Measurements from ENCODE around the gene ZBTB1. TPM values are rescaled to one million over a fixed set of nuclear protein-coding genes. Genes with fewer than 3 reads are reported as not detected.
A peak's percentile ranks its signal among the peaks of the same experiment; 100 is the strongest.
"Not testable (repeated sequence)": the region's sequence is repeated elsewhere in the genome, so short reads cannot be mapped to it uniquely, and the experiment has no call there.

Gene ZBTB1
- polyA plus RNA-seq, 2 donors, result 9.5 to 14.4 TPM

- Histone ChIP-seq H3K36me3 (ENCODE audit: control insufficient read depth in 2 of 2, insufficient read depth in 2 of 2, low read length in 1 of 2) (no peaks in the 10 kb centered on the region), H3K4me1 (ENCODE audit: control insufficient read depth in 2 of 2, insufficient read depth in 2 of 2, low read length in 1 of 2) (peaks cover 0 to 5% of the 10 kb centered on the region in 2 donors), H3K9me3 (ENCODE audit: control insufficient read depth in 2 of 2, insufficient read depth in 1 of 2, low read depth in 1 of 2, low read length in 1 of 2) (no peaks in the 10 kb centered on the region), H3K27me3 (ENCODE audit: control insufficient read depth in 1 of 2, insufficient read depth in 2 of 2, low read length in 2 of 2) (no peaks in the 10 kb centered on the region), H3K27ac (ENCODE audit: low read depth in 2 of 2, low read length in 1 of 2) (no peak overlapping the region), H3K4me3 (ENCODE audit: low read depth in 1 of 2, low read length in 2 of 2) (no peak overlapping the region)
Measured at GRCh38 chr14:64562436-64562835, 57.9 kb downstream of the ZBTB1 start.

- Histone ChIP-seq H3K27me3 (ENCODE audit: control insufficient read depth in 1 of 2, insufficient read depth in 2 of 2, low read length in 2 of 2) (no peaks in the 10 kb centered on the region), H3K4me3 (ENCODE audit: low read depth in 1 of 2, low read length in 2 of 2) (no peak overlapping the region), H3K4me1 (ENCODE audit: control insufficient read depth in 2 of 2, insufficient read depth in 2 of 2, low read length in 1 of 2) (peaks cover 0 to 5% of the 10 kb centered on the region in 2 donors), H3K36me3 (ENCODE audit: control insufficient read depth in 2 of 2, insufficient read depth in 2 of 2, low read length in 1 of 2) (no peaks in the 10 kb centered on the region), H3K9me3 (ENCODE audit: control insufficient read depth in 2 of 2, insufficient read depth in 1 of 2, low read depth in 1 of 2, low read length in 1 of 2) (no peaks in the 10 kb centered on the region), H3K27ac (ENCODE audit: low read depth in 2 of 2, low read length in 1 of 2) (no peak overlapping the region)
- 79 to 84% methylated on average over 6 of the region's 6 CpGs for WGBS, 2 donors
Measured at GRCh38 chr14:64563696-64564095, 59.1 kb downstream of the ZBTB1 start.

- Histone ChIP-seq H3K27me3 (ENCODE audit: control insufficient read depth in 1 of 2, insufficient read depth in 2 of 2, low read length in 2 of 2) (no peaks in the 10 kb centered on the region), H3K4me1 (ENCODE audit: control insufficient read depth in 2 of 2, insufficient read depth in 2 of 2, low read length in 1 of 2) (peaks cover 0 to 4% of the 10 kb centered on the region in 2 donors), H3K9me3 (ENCODE audit: control insufficient read depth in 2 of 2, insufficient read depth in 1 of 2, low read depth in 1 of 2, low read length in 1 of 2) (no peaks in the 10 kb centered on the region), H3K27ac (ENCODE audit: low read depth in 2 of 2, low read length in 1 of 2) (peak overlapping the region in 1 of 2 donors; percentile 11), H3K36me3 (ENCODE audit: control insufficient read depth in 2 of 2, insufficient read depth in 2 of 2, low read length in 1 of 2) (no peaks in the 10 kb centered on the region), H3K4me3 (ENCODE audit: low read depth in 1 of 2, low read length in 2 of 2) (no peak overlapping the region)
- WGBS, 2 donors, result 78 to 79% methylated on average over 5 of the region's 5 CpGs
Measured at GRCh38 chr14:64566651-64567122, 62.1 kb downstream of the ZBTB1 start.

GRCh38 chr14:64569138-64569631 is 64.6 kb downstream of the ZBTB1 start:
- H3K9me3 ChIP-seq (ENCODE audit: control insufficient read depth in 2 of 2, insufficient read depth in 1 of 2, low read depth in 1 of 2, low read length in 1 of 2), result no peaks in the 10 kb centered on the region
- peaks cover 0 to 3% of the 10 kb centered on the region in 2 donors for H3K4me1 ChIP-seq (ENCODE audit: control insufficient read depth in 2 of 2, insufficient read depth in 2 of 2, low read length in 1 of 2)
- H3K27me3 ChIP-seq (ENCODE audit: control insufficient read depth in 1 of 2, insufficient read depth in 2 of 2, low read length in 2 of 2), result no peaks in the 10 kb centered on the region
- 24 to 56% methylated on average over 3 of the region's 3 CpGs for WGBS, 2 donors
- H3K4me3 ChIP-seq (ENCODE audit: low read depth in 1 of 2, low read length in 2 of 2), result no peak overlapping the region
- H3K27ac ChIP-seq (ENCODE audit: low read depth in 2 of 2, low read length in 1 of 2), result peak overlapping the region; percentile 6 to 55
- H3K36me3 ChIP-seq (ENCODE audit: control insufficient read depth in 2 of 2, insufficient read depth in 2 of 2, low read length in 1 of 2), result no peaks in the 10 kb centered on the region

DNA sequence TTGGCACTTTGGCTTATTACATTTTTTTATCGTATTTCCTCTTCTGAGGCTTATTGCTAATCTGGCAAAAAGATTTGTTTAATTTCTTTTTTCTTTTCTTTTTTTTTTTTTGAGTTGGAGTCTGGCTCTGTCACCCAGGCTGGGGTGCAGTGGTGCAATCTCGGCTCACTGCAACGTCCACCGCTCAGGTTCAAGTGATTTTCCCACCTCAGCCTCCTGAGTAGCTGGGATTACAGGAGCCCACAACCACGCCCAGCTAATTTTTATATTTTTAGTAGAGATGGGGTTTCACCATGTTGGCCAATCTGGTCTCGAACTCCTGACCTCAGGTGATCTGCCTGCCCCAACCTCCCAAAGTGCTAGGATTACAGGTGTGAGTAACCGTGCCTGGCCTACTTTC is 65.1 kb downstream of the ZBTB1 start:
- not testable (repeated sequence) for H3K4me3 ChIP-seq (ENCODE audit: low read depth in 1 of 2, low read length in 2 of 2); H3K4me1 ChIP-seq (ENCODE audit: control insufficient read depth in 2 of 2, insufficient read depth in 2 of 2, low read length in 1 of 2)

GRCh38 chr14:64572386-64573104 is 68.0 kb downstream of the ZBTB1 start:
- Histone ChIP-seq H3K27ac (ENCODE audit: low read depth in 2 of 2, low read length in 1 of 2) (peak overlapping the region; percentile 47 to 65), H3K27me3 (ENCODE audit: control insufficient read depth in 1 of 2, insufficient read depth in 2 of 2, low read length in 2 of 2) (no peaks in the 10 kb centered on the region)

More for the DNA sequence above, 65.1 kb downstream of the ZBTB1 start:
- H3K9me3 ChIP-seq (ENCODE audit: control insufficient read depth in 2 of 2, insufficient read depth in 1 of 2, low read depth in 1 of 2, low read length in 1 of 2); H3K27me3 ChIP-seq (ENCODE audit: control insufficient read depth in 1 of 2, insufficient read depth in 2 of 2, low read length in 2 of 2); H3K36me3 ChIP-seq (ENCODE audit: control insufficient read depth in 2 of 2, insufficient read depth in 2 of 2, low read length in 1 of 2): not testable (repeated sequence)
- WGBS, 2 donors, result 69 to 80% methylated on average over 7 of the region's 7 CpGs
- H3K27ac ChIP-seq (ENCODE audit: low read depth in 2 of 2, low read length in 1 of 2), result peak overlapping the region; percentile 6 to 42

GRCh38 chr14:64573109-64573508 is 68.5 kb downstream of the ZBTB1 start:
- H3K36me3 ChIP-seq (ENCODE audit: control insufficient read depth in 2 of 2, insufficient read depth in 2 of 2, low read length in 1 of 2), result no peaks in the 10 kb centered on the region
- no peaks in the 10 kb centered on the region for H3K9me3 ChIP-seq (ENCODE audit: control insufficient read depth in 2 of 2, insufficient read depth in 1 of 2, low read depth in 1 of 2, low read length in 1 of 2)
- H3K27me3 ChIP-seq (ENCODE audit: control insufficient read depth in 1 of 2, insufficient read depth in 2 of 2, low read length in 2 of 2), result no peaks in the 10 kb centered on the region
- WGBS, 2 donors, result 60 to 78% methylated on average over 3 of the region's 3 CpGs
- peaks cover 0 to 3% of the 10 kb centered on the region in 2 donors for H3K4me1 ChIP-seq (ENCODE audit: control insufficient read depth in 2 of 2, insufficient read depth in 2 of 2, low read length in 1 of 2)
- no peak overlapping the region for H3K4me3 ChIP-seq (ENCODE audit: low read depth in 1 of 2, low read length in 2 of 2)
- H3K27ac ChIP-seq (ENCODE audit: low read depth in 2 of 2, low read length in 1 of 2), result peak overlapping the region; percentile 54 to 65

More at GRCh38 chr14:64572386-64573104, 68.0 kb downstream of the ZBTB1 start:
- Histone ChIP-seq H3K36me3 (ENCODE audit: control insufficient read depth in 2 of 2, insufficient read depth in 2 of 2, low read length in 1 of 2) (no peaks in the 10 kb centered on the region), H3K9me3 (ENCODE audit: control insufficient read depth in 2 of 2, insufficient read depth in 1 of 2, low read depth in 1 of 2, low read length in 1 of 2) (no peaks in the 10 kb centered on the region), H3K4me1 (ENCODE audit: control insufficient read depth in 2 of 2, insufficient read depth in 2 of 2, low read length in 1 of 2) (peaks cover 0 to 3% of the 10 kb centered on the region in 2 donors), H3K4me3 (ENCODE audit: low read depth in 1 of 2, low read length in 2 of 2) (no peak overlapping the region)

Other genes starting within 250 kb of the ZBTB1 start
- gene ESR2, start 210.4 kb upstream of the ZBTB1 start, polyA plus RNA-seq, result under 1 TPM; 0.15 to 0.20 TPM
- gene MTHFD1, start 116.4 kb upstream of the ZBTB1 start, polyA plus RNA-seq, result 10 to 100 TPM; 34.0 to 34.9 TPM
- under 1 TPM; 0.04 to 0.06 TPM for gene AKAP5, start 39.3 kb upstream of the ZBTB1 start, polyA plus RNA-seq
- 1 to 10 TPM; 1.7 to 2.7 TPM for gene ZBTB25, start 932 bp upstream of the ZBTB1 start, polyA plus RNA-seq
- 10 to 100 TPM; 45.4 to 54.8 TPM for gene HSPA2, start 36.0 kb downstream of the ZBTB1 start, polyA plus RNA-seq
- under 1 TPM; 0.26 to 0.71 TPM for gene PPP1R36, start 45.2 kb downstream of the ZBTB1 start, polyA plus RNA-seq
- 10 to 100 TPM; 23.1 to 27.1 TPM for gene PLEKHG3, start 199.7 kb downstream of the ZBTB1 start, polyA plus RNA-seq